Naive thymus-derived CD4-positive, alpha-beta T cell (primary cell): ENCODE results near the gene BCAS3. TPM values are rescaled to one million over a fixed set of nuclear protein-coding genes. Genes with fewer than 3 reads are reported as not detected.

ENCODE experiments used
- ATAC-seq: fragments of 150-1000 bp; cut with Tn5 transposase; 2 replicates; pipeline ENCODE4 v1.10.0; 2021; ENCODE audit warnings: mild to moderate bottlenecking, moderate library complexity
- CTCF ChIA-PET: fragments of 350-600 bp; sonication (Branson Sonifier 250); formaldehyde crosslinking; loops from one replicate; lab custom pipeline; 2021; ENCODE audit warnings: antibody characterized with exemption; lab: Charles Lee
- POLR2A ChIA-PET: fragments of 350-600 bp; sonication (Branson Sonifier 250); formaldehyde crosslinking; loops from one replicate; lab custom pipeline; 2021; ENCODE audit warnings: antibody characterized with exemption, inconsistent platforms; lab: Charles Lee
- DNase-seq, 9 donors: peaks; one replicate each; pipeline versions ENCODE4 v3.0.0 to v3.0.0-alpha.2; 2020 to 2022; ENCODE audit warnings: mixed read lengths in 1 of 9
- H3K27ac ChIP-seq: one replicate; pipeline ENCODE4 v1.7.0; 2013; ENCODE audit warnings: mild to moderate bottlenecking, low read depth, low read length, moderate library complexity
- H3K27me3 ChIP-seq, 2 donors: one replicate each; pipeline ENCODE4 v1.7.0; 2013; ENCODE audit warnings: low read length in 2 of 2, mild to moderate bottlenecking in 2 of 2, moderate library complexity in 2 of 2; ENCODE audit not compliant: control insufficient read depth in 2 of 2, insufficient read depth in 2 of 2
- H3K36me3 ChIP-seq, 3 experiments: 1 replicate in 2 of 3; 2 replicates in 1 of 3; pipeline ENCODE4 v1.7.0; 2013; ENCODE audit warnings: low read length in 3 of 3, mild to moderate bottlenecking in 3 of 3, moderate library complexity in 1 of 3; ENCODE audit not compliant: insufficient read depth in 3 of 3, control insufficient read depth in 2 of 3
- H3K4me1 ChIP-seq, 2 donors: one replicate each; pipeline ENCODE4 v1.7.0; 2013; ENCODE audit warnings: low read length in 2 of 2, mild to moderate bottlenecking in 2 of 2, moderate library complexity in 1 of 2; ENCODE audit not compliant: control insufficient read depth in 2 of 2, insufficient read depth in 2 of 2
- H3K4me3 ChIP-seq: 2 replicates; pipeline ENCODE4 v1.7.0; 2013; ENCODE audit warnings: mild to moderate bottlenecking, low read length
- H3K9me3 ChIP-seq, 3 experiments: 1 replicate in 2 of 3; 2 replicates in 1 of 3; pipeline ENCODE4 v1.7.0; 2013; ENCODE audit warnings: low read length in 3 of 3; ENCODE audit not compliant: control insufficient read depth in 2 of 3
- H3K27ac Mint-ChIP-seq, 9 donors: one replicate each; pipeline ENCODE4 v1.8.0; 2020 to 2022; ENCODE audit warnings: mixed read lengths in 9 of 9, mild to moderate bottlenecking in 8 of 9, moderate library complexity in 5 of 9, inconsistent platforms in 2 of 9
- H3K27me3 Mint-ChIP-seq, 5 donors: one replicate each; pipeline ENCODE4 v1.8.0; 2021 to 2022; ENCODE audit warnings: mixed read lengths in 5 of 5, mild to moderate bottlenecking in 1 of 5
- H3K36me3 Mint-ChIP-seq, 5 donors: one replicate each; pipeline ENCODE4 v1.8.0; 2020 to 2022; ENCODE audit warnings: mixed read lengths in 5 of 5, mild to moderate bottlenecking in 3 of 5, inconsistent platforms in 1 of 5
- H3K4me1 Mint-ChIP-seq, 7 donors: one replicate each; pipeline ENCODE4 v1.8.0; 2020 to 2022; ENCODE audit warnings: mixed read lengths in 7 of 7, mild to moderate bottlenecking in 3 of 7, inconsistent platforms in 1 of 7
- H3K4me3 Mint-ChIP-seq, 10 donors: one replicate each; pipeline ENCODE4 v1.8.0; 2020 to 2022; ENCODE audit warnings: mild to moderate bottlenecking in 10 of 10, mixed read lengths in 10 of 10, moderate library complexity in 6 of 10, inconsistent platforms in 2 of 10
- H3K9me3 Mint-ChIP-seq, 11 donors: one replicate each; pipeline ENCODE4 v1.8.0; 2020 to 2022; ENCODE audit warnings: mixed read lengths in 11 of 11, mild to moderate bottlenecking in 4 of 11, inconsistent platforms in 1 of 11, moderate library complexity in 1 of 11
- intact Hi-C, 2 donors: fragments of 100-400 bp; cut with micrococcal nuclease; formaldehyde crosslinking; loops; one replicate each; pipeline ENCODE4 v1.15.1; 2023
- polyA plus RNA-seq, 2 donors: library from polyadenylated mRNA; unstranded; fragments of 300-500 nt; fragmentation: Illumina TruSeq; gene quantifications; one replicate each; pipeline ENCODE4 v1.2.3, GENCODE V29; 2021
- total RNA-seq, 6 experiments: library from RNA in 5 of 6; stranded (reverse) in 5 of 6; gene quantifications; 1 replicate in 5 of 6; 2 replicates in 1 of 6; pipeline ENCODE4 v1.2.3 and lab custom pipeline; 2021 to 2026

The BCAS3 gene
- total and polyA plus RNA-seq, 7 experiments from 2014 or later: 18.4 to 57.8 (median 37.5) TPM

GRCh38 chr17:61307905-61308886 is 630.5 kb downstream of the BCAS3 start:
- no peaks in the 10 kb centered on the region for H3K9me3 Mint-ChIP-seq
- ChIA-PET POLR2A (no interaction called here), CTCF (no interaction called here)
- H3K36me3 Mint-ChIP-seq: peaks cover 0 to 5% (median 4%) of the 10 kb centered on the region in 5 donors
- H3K4me1 Mint-ChIP-seq: peaks cover 0 to 2% (median 0%) of the 10 kb centered on the region in 7 donors
- DNase-seq (no peak), ATAC-seq (no peak)
- no peaks in the 10 kb centered on the region for H3K27me3 ChIP-seq
- H3K9me3 ChIP-seq: no peaks in the 10 kb centered on the region
- no peak overlapping the region for H3K4me3 Mint-ChIP-seq
- H3K27me3 Mint-ChIP-seq: no peaks in the 10 kb centered on the region
- no peaks in the 10 kb centered on the region for H3K4me1 ChIP-seq
- intact Hi-C loops: no loop called here
- H3K4me3 ChIP-seq: no peak overlapping the region
- no peaks in the 10 kb centered on the region for H3K36me3 ChIP-seq
- H3K27ac ChIP-seq: no peak overlapping the region
- peak overlapping the region in 1 of 9 donors; percentile 65 for H3K27ac Mint-ChIP-seq

- H3K9me3 Mint-ChIP-seq: no peaks in the 10 kb centered on the region
- ChIA-PET CTCF (no interaction called here), POLR2A (interaction anchor here (0.5 kb wide), 2 partner anchors 73 to 226 kb away, joined by 3 read pairs; no protein-coding TSS in a partner anchor)
- DNase-seq (no peak), ATAC-seq (no peak)
- peaks cover 0 to 5% (median 0%) of the 10 kb centered on the region in 5 donors for H3K36me3 Mint-ChIP-seq
- H3K4me3 ChIP-seq: no peak overlapping the region
- intact Hi-C loops: no loop called here
- H3K27ac Mint-ChIP-seq: no peak overlapping the region
- H3K27me3 ChIP-seq: no peaks in the 10 kb centered on the region
- H3K4me1 Mint-ChIP-seq: no peaks in the 10 kb centered on the region
- H3K36me3 ChIP-seq: no peaks in the 10 kb centered on the region
- no peaks in the 10 kb centered on the region for H3K27me3 Mint-ChIP-seq
- H3K9me3 ChIP-seq: no peaks in the 10 kb centered on the region
- no peak overlapping the region for H3K4me3 Mint-ChIP-seq
- no peaks in the 10 kb centered on the region for H3K4me1 ChIP-seq
- H3K27ac ChIP-seq: no peak overlapping the region
Measured at GRCh38 chr17:61309362-61310256, 632.0 kb downstream of the BCAS3 start.

GRCh38 chr17:61310590-61310989 is 632.9 kb downstream of the BCAS3 start:
- Mint-ChIP-seq H3K36me3 (peaks cover 0 to 7% (median 0%) of the 10 kb centered on the region in 5 donors), H3K27me3 (no peaks in the 10 kb centered on the region), H3K27ac (no peak overlapping the region), H3K4me1 (no peaks in the 10 kb centered on the region), H3K4me3 (no peak overlapping the region), H3K9me3 (no peaks in the 10 kb centered on the region)
- Histone ChIP-seq H3K4me3 (no peak overlapping the region), H3K36me3 (no peaks in the 10 kb centered on the region), H3K27me3 (no peaks in the 10 kb centered on the region), H3K4me1 (no peaks in the 10 kb centered on the region), H3K9me3 (no peaks in the 10 kb centered on the region), H3K27ac (no peak overlapping the region)
- ATAC-seq: no peak
- CTCF ChIA-PET: no interaction called here
- no peak for DNase-seq
- POLR2A ChIA-PET: interaction anchor here (0.5 kb wide), 1 partner anchor 227 kb away, joined by 3 read pairs; no protein-coding TSS in a partner anchor
- intact Hi-C loops: no loop called here

GRCh38 chr17:61312406-61313295 is 635.0 kb downstream of the BCAS3 start:
- no peak overlapping the region for H3K4me3 Mint-ChIP-seq
- no peaks in the 10 kb centered on the region for H3K27me3 Mint-ChIP-seq
- H3K4me1 Mint-ChIP-seq: no peaks in the 10 kb centered on the region
- ATAC-seq (no peak), DNase-seq (no peak)
- ChIA-PET POLR2A (no interaction called here), CTCF (no interaction called here)
- Histone ChIP-seq H3K4me1 (no peaks in the 10 kb centered on the region), H3K27ac (no peak overlapping the region), H3K27me3 (no peaks in the 10 kb centered on the region), H3K36me3 (no peaks in the 10 kb centered on the region), H3K4me3 (no peak overlapping the region), H3K9me3 (no peaks in the 10 kb centered on the region)
- intact Hi-C loops: no loop called here
- no peaks in the 10 kb centered on the region for H3K9me3 Mint-ChIP-seq
- H3K27ac Mint-ChIP-seq: no peak overlapping the region
- H3K36me3 Mint-ChIP-seq: peaks cover 0 to 7% (median 0%) of the 10 kb centered on the region in 5 donors

GRCh38 chr17:61313461-61314326 is 636.0 kb downstream of the BCAS3 start:
- ChIA-PET POLR2A (interaction anchor here (0.7 kb wide), 1 partner anchor 315 kb away, joined by 3 read pairs; no protein-coding TSS in a partner anchor), CTCF (no interaction called here)
- H3K27ac ChIP-seq: no peak overlapping the region
- H3K27me3 Mint-ChIP-seq: no peaks in the 10 kb centered on the region
- ATAC-seq (no peak), DNase-seq (no peak)
- no peaks in the 10 kb centered on the region for H3K9me3 ChIP-seq
- no peaks in the 10 kb centered on the region for H3K9me3 Mint-ChIP-seq
- no peak overlapping the region for H3K27ac Mint-ChIP-seq
- intact Hi-C loops: no loop called here
- H3K4me3 Mint-ChIP-seq: no peak overlapping the region
- H3K27me3 ChIP-seq: no peaks in the 10 kb centered on the region
- no peaks in the 10 kb centered on the region for H3K4me1 ChIP-seq
- peaks cover 0 to 7% (median 0%) of the 10 kb centered on the region in 5 donors for H3K36me3 Mint-ChIP-seq
- no peaks in the 10 kb centered on the region for H3K36me3 ChIP-seq
- H3K4me1 Mint-ChIP-seq: no peaks in the 10 kb centered on the region
- H3K4me3 ChIP-seq: no peak overlapping the region
